NCI-H2081 (cell line): ENCODE data around the gene PAPLN.

Experiments
- DNase-seq, 2 experiments: peaks; one replicate each; lab custom pipeline; 2025; lab: John Stamatoyannopoulos, UW

Gene PAPLN

DNA sequence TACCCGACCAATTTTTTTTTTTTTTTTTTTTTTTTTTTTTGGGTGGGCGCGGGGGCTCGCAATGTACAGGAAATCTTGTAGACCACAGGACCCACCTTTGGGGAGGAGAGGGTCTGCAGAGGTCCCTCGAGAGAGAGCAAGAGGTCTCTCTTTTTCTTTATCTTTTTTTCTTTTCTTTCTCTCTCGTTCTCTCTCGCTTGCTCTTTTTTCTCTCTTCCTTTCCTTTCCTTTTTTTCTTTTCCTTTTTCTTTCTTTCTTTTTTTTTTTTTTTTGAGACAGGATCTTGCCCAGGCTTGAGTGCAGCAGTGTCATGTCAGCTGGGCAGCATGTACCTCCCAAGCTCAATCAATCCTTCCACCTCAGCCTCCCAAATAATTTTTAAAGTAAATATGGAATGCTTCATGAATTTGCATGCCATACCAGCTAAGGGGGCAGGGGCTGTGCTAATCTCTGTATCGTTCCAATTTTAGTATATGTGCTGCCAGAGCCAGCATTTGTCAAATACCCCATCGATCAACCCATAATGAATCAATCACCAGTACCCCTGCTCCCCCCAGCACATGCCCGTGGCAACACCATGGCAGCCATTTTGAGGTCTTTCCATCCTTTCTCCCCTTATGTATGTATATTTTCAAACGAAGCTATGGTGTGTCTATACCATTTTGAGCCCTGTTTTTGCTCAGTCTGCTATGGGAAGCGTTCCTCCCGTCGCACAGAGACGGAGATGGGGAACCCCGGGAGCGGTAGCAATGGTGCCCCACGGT is 9.3 kb downstream of the PAPLN start:
- no peak for DNase-seq

DNA sequence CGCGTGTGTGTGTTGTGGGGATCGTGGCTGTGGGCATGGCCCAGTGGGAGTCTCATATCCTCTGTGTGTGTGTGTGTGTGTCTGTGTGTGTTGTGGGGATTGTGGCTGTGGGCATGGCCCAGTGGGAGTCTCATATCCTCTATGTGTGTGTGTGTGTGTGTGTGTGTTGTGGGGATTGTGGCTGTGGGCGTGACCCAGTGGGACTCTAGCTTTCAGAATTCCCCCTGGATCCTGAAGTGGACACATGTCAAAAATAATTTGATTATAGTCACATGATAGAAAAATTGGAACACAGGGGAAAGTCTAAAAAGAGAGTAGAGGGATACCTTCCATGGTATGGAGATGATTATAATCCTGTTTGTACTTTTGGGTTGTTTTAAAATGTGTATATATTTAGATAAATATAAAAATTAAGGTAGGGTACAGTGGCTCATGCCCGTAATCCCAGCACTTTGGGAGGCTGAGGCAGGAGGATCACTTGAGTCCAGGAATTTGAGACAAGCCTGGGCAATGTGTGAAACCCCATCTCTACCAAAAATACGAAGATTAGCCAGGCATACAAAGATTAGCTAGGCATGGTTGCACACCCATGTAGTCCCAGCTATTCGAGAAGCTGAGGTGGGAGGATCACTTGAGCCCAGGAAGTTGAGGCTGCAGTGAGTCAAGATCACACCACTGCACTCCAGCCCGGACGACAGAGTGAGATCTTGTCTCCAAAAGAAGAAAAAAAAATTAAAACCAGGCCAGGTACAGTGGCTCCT is 11.0 kb downstream of the PAPLN start:
- DNase-seq, result no peak

DNA sequence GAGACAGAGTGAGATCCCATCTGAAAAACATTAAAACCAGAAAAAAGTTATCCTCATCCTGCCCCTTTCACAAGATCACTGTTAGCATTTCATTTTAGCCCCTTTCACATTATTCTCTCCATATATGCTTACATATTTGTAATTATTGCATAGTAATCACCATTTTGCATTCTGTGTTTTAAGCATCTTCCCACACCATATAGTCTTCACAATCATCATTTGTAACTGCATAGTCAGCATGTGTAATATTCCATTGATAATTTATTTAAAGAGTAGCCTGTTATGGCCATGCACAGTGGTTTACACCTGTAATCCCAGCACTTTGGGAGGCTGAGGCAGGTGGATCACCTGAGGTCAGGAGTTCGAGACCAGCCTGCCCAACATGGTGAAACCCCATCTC is 11.8 kb downstream of the PAPLN start:
- DNase-seq, result no peak

DNA sequence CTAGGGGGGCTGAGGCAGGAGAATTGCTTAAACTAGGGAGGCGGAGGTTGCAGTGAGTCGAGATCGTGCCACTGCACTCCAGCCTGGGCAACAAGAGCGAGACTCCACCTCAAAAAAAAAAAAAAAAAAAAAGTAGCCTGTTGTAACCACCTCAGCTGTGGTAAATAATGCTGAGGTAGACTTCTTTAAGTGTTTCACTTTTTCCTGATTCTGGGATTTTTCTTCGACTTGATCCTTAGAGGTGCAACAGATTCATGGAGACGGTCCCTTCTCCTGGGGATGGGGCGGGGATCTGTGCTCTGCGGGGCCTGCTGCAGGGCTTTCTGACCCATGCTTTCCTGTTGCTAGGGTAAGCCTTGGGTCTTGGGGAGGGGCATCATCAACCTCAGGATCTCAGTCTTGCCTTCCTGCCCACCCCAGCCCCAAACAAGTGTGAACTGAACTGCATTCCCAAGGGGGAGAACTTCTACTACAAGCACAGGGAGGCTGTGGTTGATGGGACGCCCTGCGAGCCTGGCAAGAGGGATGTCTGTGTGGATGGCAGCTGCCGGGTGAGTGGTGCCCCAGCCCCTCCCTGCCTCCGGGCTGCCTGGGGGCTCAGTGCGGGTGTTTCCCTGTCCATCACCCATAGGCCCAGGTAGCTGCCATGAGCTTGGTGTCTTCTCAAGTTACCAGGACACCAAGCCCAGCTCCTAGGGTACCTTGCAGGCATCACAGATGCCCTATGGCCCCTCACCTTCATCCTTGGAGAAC is 12.4 kb downstream of the PAPLN start:
- DNase-seq, result no peak

DNA sequence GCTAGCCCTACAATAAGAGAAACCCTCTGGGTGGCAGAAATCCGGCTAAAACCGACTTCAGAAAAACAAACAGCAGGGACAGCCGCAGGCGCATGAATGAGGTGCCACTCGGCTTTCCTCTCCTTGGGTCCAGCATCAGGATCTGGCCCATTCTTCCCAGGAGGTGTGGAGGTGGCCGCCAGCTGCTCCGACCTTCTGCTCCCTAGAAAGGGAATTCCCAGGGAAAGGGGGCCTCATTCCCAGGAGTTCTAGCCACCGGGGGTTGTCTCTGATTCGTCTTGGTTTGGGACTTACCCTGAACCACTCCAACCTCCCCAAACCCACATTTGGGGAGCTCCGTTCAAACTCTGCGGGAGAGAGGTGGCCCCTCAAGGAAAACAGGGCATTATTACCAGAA is 13.0 kb downstream of the PAPLN start:
- no peak for DNase-seq

DNA sequence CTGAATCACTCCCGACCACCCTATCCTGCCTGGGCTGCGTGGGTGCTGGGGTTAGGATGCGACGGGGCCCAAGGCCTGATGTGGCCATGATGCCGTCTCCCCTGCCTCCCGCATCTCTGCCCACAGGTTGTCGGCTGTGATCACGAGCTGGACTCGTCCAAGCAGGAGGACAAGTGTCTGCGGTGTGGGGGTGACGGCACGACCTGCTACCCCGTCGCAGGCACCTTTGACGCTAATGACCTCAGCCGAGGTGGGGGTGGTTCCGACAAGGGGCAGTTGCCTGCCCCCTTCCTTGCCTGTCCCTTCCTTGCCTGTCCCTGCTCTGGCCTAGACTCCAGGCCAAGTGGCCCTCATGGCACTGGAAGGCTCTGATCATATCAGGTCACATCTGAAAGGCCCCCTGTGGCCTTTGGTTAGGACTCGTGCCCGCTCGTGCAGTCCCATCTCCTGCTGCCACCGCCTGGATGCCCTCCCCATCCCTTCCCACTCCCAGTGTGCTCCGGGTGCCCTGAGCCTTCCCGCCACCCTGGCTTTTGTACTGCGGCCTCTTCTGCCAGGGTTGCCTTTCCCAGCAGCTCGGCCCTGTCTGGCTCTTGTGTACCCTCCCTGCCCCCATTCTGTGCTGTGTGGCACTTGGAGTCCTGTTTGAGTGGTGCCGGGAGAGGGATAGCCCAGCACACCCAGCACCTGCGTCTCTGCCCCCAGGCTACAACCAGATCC is 13.6 kb downstream of the PAPLN start:
- DNase-seq, result no peak

DNA sequence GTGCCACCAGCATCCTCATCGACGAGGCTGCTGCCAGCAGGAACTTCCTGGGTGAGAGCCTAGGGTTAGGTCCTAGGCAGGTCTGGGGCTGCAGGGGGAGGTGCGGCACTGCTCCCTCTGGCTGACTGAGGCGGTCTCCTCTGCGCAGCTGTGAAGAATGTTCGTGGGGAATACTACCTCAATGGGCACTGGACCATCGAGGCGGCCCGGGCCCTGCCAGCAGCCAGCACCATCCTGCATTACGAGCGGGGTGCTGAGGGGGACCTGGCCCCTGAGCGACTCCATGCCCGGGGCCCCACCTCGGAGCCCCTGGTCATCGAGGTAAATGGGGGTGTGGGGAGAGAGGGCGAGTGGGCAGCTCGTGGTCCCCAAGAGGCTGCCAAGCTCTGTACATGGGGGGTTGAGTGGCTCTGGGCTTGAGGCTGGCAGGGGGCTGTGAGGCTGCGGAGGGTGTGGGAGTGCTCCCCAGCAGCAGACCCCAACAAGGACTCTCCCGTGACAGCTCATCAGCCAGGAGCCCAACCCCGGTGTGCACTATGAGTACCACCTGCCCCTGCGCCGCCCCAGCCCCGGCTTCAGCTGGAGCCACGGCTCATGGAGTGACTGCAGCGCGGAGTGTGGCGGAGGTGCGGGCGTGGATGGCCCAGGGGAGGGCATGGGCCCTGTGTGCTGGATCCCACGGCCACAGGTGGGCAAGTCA is 14.4 kb downstream of the PAPLN start:
- DNase-seq, result no peak

DNA sequence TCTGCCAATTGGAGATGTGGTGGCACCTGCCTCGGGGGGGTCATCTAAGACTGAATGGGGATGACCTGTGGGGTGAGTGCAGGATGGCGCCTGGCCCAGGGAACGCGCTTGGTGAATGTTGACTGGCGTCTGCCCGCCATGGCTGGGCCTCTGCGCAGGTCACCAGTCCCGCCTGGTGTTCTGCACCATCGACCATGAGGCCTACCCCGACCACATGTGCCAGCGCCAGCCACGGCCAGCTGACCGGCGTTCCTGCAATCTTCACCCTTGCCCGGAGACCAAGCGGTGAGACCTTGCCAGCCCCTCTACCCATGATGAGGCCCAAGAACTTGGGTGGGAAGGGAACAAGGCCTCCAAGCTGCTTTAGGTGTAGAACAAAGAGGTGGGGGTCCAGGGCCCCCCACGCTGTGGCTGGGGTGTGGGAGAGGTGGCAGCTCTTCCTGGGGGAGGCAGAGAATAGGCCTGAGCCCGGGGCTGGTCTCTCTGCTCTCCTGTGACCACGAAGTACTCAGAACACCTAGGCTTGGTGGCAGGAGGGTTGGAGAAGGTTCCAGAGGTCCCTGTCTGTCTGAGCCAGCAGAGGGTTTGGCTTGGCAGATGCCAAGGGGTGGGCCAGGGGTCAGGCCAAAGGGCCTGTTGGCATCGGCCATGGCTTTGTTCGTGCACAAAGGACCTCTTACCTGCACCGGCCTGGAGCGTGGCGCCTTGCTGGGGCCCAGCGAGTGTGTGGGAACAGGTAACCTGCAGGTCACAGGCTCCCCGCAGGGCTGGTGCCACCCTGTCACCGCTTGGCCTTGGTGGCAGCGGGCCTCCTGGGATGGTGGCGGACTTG is 15.4 kb downstream of the PAPLN start:
- DNase-seq, result no peak

DNA sequence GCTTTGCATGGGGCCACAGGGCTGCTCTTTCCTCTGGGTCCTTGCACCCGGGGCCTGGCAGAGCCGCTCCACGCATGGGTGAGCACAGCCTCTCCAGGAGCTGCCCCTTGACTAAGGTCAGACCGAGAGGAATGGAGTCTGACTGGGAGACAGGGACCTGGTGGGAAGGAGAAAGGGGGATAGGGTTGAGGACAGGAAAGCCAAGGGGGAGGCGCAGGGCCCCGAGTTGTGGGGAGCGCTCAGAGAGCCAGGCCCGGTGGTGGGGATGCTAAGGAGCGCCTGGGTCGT is 16.0 kb downstream of the PAPLN start:
- DNase-seq, result no peak

DNA sequence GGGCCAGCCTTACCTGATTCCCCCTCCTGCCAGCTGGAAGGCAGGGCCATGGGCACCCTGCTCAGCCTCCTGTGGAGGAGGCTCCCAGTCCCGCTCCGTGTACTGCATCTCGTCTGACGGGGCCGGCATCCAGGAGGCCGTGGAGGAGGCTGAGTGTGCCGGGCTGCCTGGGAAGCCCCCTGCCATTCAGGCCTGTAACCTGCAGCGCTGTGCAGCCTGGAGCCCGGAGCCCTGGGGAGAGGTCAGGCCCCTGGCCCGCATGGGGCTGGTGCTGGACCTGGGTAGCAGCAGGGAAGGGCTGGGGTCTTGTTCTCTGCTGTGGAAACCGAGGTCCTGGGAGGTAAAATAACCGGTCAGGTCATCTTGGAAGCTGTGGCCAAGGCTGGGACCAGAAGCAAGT is 16.4 kb downstream of the PAPLN start:
- DNase-seq, result no peak

DNA sequence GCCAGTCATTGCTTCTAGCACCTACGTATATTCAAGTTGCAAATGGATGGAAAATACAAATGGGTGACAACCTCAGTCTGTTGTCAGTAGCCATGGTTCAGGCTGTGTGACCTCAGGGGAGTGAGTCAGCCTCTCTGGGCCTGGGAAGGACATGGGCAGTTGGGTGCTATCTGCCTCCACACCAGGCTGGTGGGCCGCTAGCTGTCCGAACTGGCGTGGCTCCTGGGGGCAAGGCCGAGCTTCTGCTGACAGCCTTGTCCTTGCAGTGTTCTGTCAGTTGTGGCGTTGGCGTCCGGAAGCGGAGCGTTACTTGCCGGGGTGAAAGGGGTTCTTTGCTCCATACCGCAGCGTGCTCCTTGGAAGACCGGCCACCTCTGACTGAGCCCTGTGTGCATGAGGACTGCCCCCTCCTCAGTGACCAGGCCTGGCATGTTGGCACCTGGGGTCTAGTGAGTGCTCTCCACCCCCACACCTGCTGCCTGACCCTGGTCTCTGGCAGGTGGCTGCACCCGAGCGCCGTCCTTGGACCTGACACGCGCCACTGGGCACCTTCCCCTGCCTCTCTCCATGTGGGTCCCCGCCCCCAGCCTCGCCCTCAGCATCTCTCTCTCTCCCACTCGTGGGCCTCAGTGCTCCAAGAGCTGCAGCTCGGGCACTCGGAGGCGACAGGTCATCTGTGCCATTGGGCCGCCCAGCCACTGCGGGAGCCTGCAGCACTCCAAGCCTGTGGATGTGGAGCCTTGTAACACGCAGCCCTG is 17.1 kb downstream of the PAPLN start:
- no peak for DNase-seq

DNA sequence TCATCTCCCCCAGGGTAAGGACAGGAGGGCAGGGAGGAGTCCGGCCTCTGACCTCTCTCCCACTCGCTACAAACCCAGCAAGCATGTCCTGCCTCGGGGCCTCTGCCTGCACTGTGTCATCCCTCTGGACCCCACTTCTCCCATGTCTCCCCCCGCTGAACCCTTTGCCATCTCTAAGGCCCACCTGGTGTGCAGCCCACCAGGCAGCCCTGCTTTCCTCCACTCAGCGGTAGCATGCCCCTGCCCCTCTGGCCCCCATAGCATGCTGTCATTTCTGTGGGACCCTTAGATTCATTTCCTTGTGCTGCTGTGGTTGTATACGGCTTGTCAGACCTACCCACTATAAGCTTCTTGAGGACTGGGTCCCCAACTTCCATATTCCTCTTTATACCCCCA is 17.7 kb downstream of the PAPLN start:
- DNase-seq, result no peak

DNA sequence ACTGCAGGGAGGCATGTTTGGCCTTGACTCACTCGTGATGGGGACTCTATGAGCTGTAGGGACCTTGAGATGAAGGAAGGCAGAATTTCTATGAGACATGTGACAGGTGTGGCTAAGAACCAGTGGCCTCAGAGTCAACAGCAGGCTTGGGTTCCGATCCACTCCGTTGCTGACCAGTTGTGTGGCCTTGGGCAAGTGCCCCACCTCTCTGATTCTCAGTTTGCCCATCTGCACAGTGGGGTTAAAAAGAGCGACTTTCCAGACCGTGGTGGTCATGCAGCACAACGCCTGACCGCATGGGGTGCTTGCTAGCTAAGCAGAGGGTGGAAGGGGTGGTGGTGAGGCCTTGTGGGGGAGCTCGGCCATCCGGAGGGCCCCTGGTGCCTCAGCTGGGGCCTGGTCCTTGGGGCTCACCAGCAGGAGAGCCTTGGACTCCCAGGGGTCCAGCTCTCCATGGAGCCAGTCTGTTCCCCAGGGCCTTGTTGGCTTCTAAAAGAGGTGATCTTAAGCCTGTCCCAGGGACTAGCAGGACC is 18.5 kb downstream of the PAPLN start:
- DNase-seq, result no peak

DNA sequence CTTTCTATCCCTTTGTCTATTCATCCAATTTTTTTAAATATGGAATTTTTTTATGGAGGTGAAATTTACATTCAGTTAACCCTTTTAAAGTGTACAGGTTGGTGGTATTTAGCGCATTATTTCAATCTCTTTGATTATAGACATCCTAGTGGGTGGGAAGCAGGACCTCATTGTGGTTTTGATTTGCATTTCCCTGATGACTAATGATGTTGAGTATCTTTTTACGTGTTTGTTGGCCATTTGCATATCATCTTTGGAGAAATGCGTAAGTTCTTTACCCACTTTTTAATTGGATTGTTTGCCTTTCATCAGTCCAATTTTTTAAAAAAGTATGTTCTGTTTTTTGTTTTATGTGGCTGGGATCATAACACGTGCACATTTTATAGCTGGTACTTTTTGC is 20.8 kb downstream of the PAPLN start:
- no peak for DNase-seq

DNA sequence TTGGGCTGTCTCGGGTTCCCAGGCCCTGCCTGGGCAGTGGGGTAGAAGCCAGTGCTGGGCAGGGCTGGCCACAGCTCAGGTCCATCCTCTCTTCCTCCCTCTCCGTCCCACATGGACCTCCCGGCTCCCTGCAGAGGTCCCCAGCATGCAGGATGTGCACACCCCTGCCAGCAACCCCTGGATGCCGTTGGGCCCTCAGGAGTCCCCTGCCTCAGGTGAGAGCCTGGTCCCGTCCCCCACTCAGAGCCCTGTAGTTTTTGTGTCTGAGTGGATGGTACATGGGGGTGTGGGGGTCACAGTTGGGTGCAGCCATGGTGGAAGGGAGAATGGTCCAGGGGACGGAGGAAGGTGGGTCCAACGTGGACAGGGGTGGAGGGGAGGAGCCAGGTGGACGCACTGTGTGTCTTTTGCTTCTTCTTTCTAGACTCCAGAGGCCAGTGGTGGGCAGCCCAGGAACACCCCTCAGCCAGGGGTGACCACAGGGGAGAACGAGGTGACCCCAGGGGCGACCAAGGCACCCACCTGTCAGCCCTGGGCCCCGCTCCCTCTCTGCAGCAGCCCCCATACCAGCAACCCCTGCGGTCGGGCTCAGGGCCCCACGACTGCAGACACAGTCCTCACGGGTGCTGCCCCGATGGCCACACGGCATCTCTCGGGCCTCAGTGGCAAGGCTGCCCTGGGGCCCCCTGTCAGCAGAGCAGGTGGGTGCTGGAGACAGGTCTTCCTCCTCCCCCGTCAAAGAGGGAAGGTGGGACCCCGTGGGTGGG is 21.7 kb downstream of the PAPLN start:
- DNase-seq, result no peak

DNA sequence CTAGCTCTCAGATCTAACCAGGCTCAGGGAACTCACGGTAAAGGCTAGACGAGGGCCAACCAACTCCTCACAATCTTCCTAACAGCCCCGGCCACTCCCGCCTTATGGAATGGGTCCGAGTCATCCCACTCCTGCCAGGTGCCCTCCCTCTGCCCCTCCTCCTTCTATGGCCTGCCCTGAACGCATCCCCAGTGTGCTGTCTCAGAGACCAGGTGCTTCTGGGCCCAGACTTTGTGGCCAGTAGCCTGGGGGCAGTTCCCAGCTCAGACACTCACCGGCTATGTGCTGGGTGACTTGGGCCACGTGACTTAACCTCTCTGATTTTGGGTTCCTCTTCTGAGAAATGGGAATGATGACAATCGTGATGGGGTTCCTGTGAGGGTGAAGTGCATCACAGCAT is 22.5 kb downstream of the PAPLN start:
- no peak for DNase-seq

DNA sequence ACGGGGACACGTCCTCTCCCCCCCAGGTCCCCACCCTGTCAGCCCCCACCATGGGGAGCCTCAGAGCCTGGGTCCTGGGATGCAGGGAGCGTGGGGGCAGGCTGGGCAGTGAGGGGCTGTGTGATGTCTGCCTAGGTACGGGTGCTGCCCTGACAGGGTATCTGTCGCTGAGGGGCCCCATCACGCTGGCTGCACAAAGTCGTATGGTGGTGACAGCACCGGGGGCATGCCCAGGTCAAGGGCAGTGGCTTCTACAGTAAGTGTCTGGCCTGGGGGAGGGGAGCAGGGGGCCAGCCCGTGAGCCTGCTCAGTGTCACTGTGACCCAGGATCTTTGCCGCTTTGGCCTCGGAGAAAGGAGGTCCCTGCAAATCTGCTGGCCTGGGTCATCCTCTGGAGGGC is 23.3 kb downstream of the PAPLN start:
- DNase-seq, result no peak

DNA sequence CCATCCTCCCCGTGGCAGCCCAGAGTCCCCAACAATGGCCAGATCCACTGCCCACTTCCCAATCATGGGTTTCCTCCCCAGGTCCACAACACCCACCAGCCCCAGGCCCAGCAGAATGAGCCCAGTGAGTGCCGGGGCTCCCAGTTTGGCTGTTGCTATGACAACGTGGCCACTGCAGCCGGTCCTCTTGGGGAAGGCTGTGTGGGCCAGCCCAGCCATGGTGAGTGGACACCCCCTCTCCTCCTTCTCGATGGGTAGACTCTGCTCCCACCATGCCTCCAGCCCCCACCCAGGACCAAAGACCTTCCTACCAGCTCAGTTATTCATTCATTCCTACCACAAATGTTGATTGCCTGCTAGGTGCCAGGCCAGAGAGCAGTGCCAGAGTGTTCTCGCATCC is 23.8 kb downstream of the PAPLN start:
- no peak for DNase-seq
